ENCODE measurements around the gene ZNF175. TPM values are rescaled to one million over a fixed set of nuclear protein-coding genes. Genes with fewer than 3 reads are reported as not detected.

The ZNF175 gene
- total and polyA plus RNA-seq, 10 of the 15 experiments (the other 5 are each of a cell fraction or from before 2014, with no cell fraction given) = 1.5 to 12.0 (median 4.1) TPM

DNA sequence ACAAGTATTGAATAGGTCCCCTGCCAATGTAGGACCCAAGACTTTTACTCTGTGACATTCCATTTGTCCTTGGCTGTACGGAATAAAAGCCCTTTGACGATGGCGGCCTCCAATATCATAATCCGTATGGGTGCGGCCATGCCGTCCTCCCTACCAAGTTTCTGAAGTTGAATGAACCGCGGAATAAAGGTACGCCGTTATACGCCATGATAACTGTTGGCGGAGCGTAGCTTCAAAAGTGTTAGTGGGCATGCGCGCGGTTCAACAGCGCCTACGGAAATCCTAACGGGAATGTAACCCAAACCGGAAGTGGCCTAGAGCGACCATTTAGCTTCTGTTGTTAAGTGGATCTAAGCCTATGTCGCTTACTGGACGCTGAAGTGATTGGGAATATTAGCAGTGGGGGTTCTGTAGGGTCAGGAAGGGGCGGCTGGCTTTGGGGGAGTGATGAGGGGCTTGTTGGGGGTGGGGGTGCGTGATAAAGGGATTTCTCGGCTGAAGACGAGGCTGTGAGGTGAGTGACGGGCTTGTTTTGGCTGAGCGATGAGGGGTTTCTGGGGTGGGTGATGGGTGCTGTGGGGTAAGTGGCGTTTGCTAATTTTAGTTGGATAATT, at the start of gene ZNF175 (continued):
- TF ChIP-seq BMI1 (IDR thresholded peaks at IDR 0.05; ENCODE audit: borderline replicate concordance) (no peak), MEF2B (IDR thresholded peaks at IDR 0.05; ENCODE audit: partially characterized antibody, poor library complexity, severe bottlenecking) (no peak), RAD51 (IDR thresholded peaks at IDR 0.05) (no peak), LARP7 (IDR thresholded peaks at IDR 0.05) (no peak), YY1 (IDR thresholded peaks at IDR 0.05; ENCODE audit: low read depth, low read length) (peak; percentile 100), SMARCA5 (IDR thresholded peaks at IDR 0.05) (no peak), ATF2 (IDR thresholded peaks at IDR 0.05; ENCODE audit: low read length) (no peak), CBX5 (IDR thresholded peaks at IDR 0.05; ENCODE audit: low read depth) (no peak), NFYA (IDR thresholded peaks at IDR 0.05; ENCODE audit: borderline replicate concordance, low read depth, low read length) (no peak), USF2 (IDR thresholded peaks at IDR 0.05; ENCODE audit: borderline replicate concordance, low read depth, low read length) (no peak), NR2F1 (conservative IDR thresholded peaks at IDR 0.05) (no peak), HCFC1 (IDR thresholded peaks at IDR 0.05; ENCODE audit: low read length) (peak; percentile 92), SREBF2 (IDR thresholded peaks at IDR 0.05; ENCODE audit: low read length) (no peak), ZZZ3 (IDR thresholded peaks at IDR 0.05; ENCODE audit: control insufficient read depth, insufficient read length, low read depth) (no peak), NKRF (conservative IDR thresholded peaks at IDR 0.05) (no peak), RB1 (IDR thresholded peaks at IDR 0.05; ENCODE audit: borderline replicate concordance) (0 out of 2 replicates have a peak, but pooled peaks have one; percentile 57), ZBTB40 (IDR thresholded peaks at IDR 0.05; ENCODE audit: borderline replicate concordance) (peak; percentile 93), WRNIP1 (IDR thresholded peaks at IDR 0.05; ENCODE audit: borderline replicate concordance, low read depth, low read length) (no peak), MYB (IDR thresholded peaks at IDR 0.05; ENCODE audit: borderline replicate concordance, low read depth, low read length) (peak; percentile 58; the same call in 1 of the 2 replicates), EGR1 (IDR thresholded peaks at IDR 0.05; ENCODE audit: borderline replicate concordance in 1 of 2, low read depth in 2 of 2, low read length in 2 of 2) (0 out of 3 replicates have a peak, but pooled peaks of 1 of the 2 experiments have one; percentile 13)
- TF ChIP-seq, protein P1, sequence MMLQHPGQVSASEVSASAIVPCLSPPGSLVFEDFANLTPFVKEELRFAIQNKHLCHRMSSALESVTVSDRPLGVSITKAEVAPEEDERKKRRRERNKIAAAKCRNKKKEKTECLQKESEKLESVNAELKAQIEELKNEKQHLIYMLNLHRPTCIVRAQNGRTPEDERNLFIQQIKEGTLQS (IDR thresholded peaks at IDR 0.05; ENCODE audit: borderline replicate concordance, extremely low read depth, low read depth, low read length) = no peak
